Non-pigmented ciliary epithelial cell (primary cell): ENCODE results near the gene SINHCAF.
"Not testable (repeated sequence)": the region's sequence is repeated elsewhere in the genome, so short reads cannot be mapped to it uniquely, and the experiment has no call there.

Experiments
- DNase-seq: peaks from one replicate; pipeline ENCODE4 v3.0.0-alpha.2; 2010; ENCODE audit warnings: low read depth

SINHCAF gene

GRCh38 chr12:31306866-31307265, 19.1 kb downstream of the SINHCAF start:
- no peak for DNase-seq

GRCh38 chr12:31303466-31303865, 22.5 kb downstream of the SINHCAF start:
- no peak for DNase-seq

- DNase-seq: no peak
Measured at GRCh38 chr12:31301311-31301710, 24.6 kb downstream of the SINHCAF start.

- no peak for DNase-seq
Measured at GRCh38 chr12:31300783-31301182, 25.2 kb downstream of the SINHCAF start.

- no peak for DNase-seq
Measured at GRCh38 chr12:31300341-31300740, 25.6 kb downstream of the SINHCAF start.

GRCh38 chr12:31298922-31299321, 27.0 kb downstream of the SINHCAF start:
- no peak for DNase-seq

- no peak for DNase-seq
Measured at GRCh38 chr12:31298515-31298910, 27.4 kb downstream of the SINHCAF start.

GRCh38 chr12:31297572-31298514, 28.1 kb downstream of the SINHCAF start:
- DNase-seq: no peak

- no peak for DNase-seq
Measured at GRCh38 chr12:31289441-31289840, 36.5 kb downstream of the SINHCAF start.

- no peak for DNase-seq
Measured at GRCh38 chr12:31288381-31288780, 37.6 kb downstream of the SINHCAF start.

- DNase-seq: no peak
Measured at GRCh38 chr12:31280183-31280582, 45.8 kb downstream of the SINHCAF start.

GRCh38 chr12:31279390-31279924, 46.5 kb downstream of the SINHCAF start:
- no peak for DNase-seq

GRCh38 chr12:31278832-31279231, 47.1 kb downstream of the SINHCAF start:
- DNase-seq: no peak

- DNase-seq: no peak
Measured at GRCh38 chr12:31278424-31278823, 47.5 kb downstream of the SINHCAF start.

GRCh38 chr12:31277081-31277480, 48.9 kb downstream of the SINHCAF start:
- no peak for DNase-seq

- no peak for DNase-seq
Measured at GRCh38 chr12:31275491-31275890, 50.5 kb downstream of the SINHCAF start.

- no peak for DNase-seq
Measured at GRCh38 chr12:31274520-31275300, 51.2 kb downstream of the SINHCAF start.

- not testable (repeated sequence) for DNase-seq
Measured at GRCh38 chr12:31273794-31274193, 52.2 kb downstream of the SINHCAF start.

- no peak for DNase-seq
Measured at GRCh38 chr12:31272607-31273225, 53.2 kb downstream of the SINHCAF start.

GRCh38 chr12:31267966-31268365, 58.0 kb downstream of the SINHCAF start:
- no peak for DNase-seq

- no peak for DNase-seq
Measured at GRCh38 chr12:31265722-31266121, 60.2 kb downstream of the SINHCAF start.

GRCh38 chr12:31263661-31264060, 62.3 kb downstream of the SINHCAF start:
- DNase-seq: no peak
